Gastroesophageal sphincter (tissue), 4 donors: ENCODE data around the gene SERPINE1. TPM values are rescaled to one million over a fixed set of nuclear protein-coding genes. Genes with fewer than 3 reads are reported as not detected.
"Not testable (repeated sequence)": the region's sequence is repeated elsewhere in the genome, so short reads cannot be mapped to it uniquely, and the experiment has no call there.

Experiments
- ATAC-seq: fragments of 150-250 bp; one replicate; pipeline ENCODE4 v1.9.1; 2016; ENCODE audit warnings: mild to moderate bottlenecking, moderate library complexity
- H3K27ac ChIP-seq, 4 donors: fragments of 200-600 bp; sonication (generic) in 3 of 4; 1 replicate in 3 of 4; 2 replicates in 1 of 4; pipeline ENCODE4 v1.5.1; 2016 to 2019
- H3K27me3 ChIP-seq: fragments of 200-600 bp; sonication (generic); one replicate; pipeline ENCODE4 v1.5.1; 2019
- H3K36me3 ChIP-seq, 2 donors: fragments of 200-600 bp; sonication (generic); one replicate each; pipeline ENCODE4 v1.5.1; 2019; ENCODE audit warnings: control low read depth in 1 of 2
- H3K4me1 ChIP-seq, 3 donors: fragments of 200-600 bp; sonication (generic); 1 replicate in 2 of 3; 2 replicates in 1 of 3; pipeline ENCODE4 v1.5.1; 2016 to 2019; ENCODE audit warnings: control low read depth in 2 of 3
- H3K4me3 ChIP-seq, 2 donors: fragments of 200-600 bp; sonication (generic); one replicate each; pipeline ENCODE4 v1.5.1; 2019; ENCODE audit warnings: mild to moderate bottlenecking in 1 of 2, moderate library complexity in 1 of 2
- H3K9me3 ChIP-seq, 3 donors: fragments of 200-600 bp; sonication (generic); one replicate each; pipeline ENCODE4 v1.5.1; 2017 to 2019; ENCODE audit warnings: control low read depth in 2 of 3
- EP300 ChIP-seq: sonication (generic); formaldehyde crosslinking; IDR thresholded peaks from one replicate; pipeline ENCODE4 v1.6.1; 2017; ENCODE audit warnings: antibody characterized with exemption, mild to moderate bottlenecking
- POLR2A ChIP-seq, 2 donors: fragments of 450-650 bp; IDR thresholded peaks; one replicate each; pipeline ENCODE4 v1.6.1; 2017; ENCODE audit warnings: antibody characterized with exemption in 2 of 2, mild to moderate bottlenecking in 2 of 2, moderate library complexity in 1 of 2
- POLR2AphosphoS5 ChIP-seq: sonication (generic); formaldehyde crosslinking; IDR thresholded peaks from one replicate; pipeline ENCODE4 v1.6.1; 2017; ENCODE audit warnings: antibody characterized with exemption
- WGBS, 2 donors: methylation state at CpG; one replicate each; pipeline ENCODE4 v1.1.5; 2018; ENCODE audit warnings: low coverage in 1 of 2; 5-methylcytosine and 5-hydroxymethylcytosine counted together
- total RNA-seq, 4 donors: library from RNA; depleted of rRNA; stranded (reverse); fragments of >200 nt; gene quantifications; one replicate each; pipeline ENCODE4 v1.1.0, GENCODE V29; 2016
- TF ChIP-seq, protein P1 (sequence below), 4 experiments: fragments of 200-600 bp in 2 of 4; fragments of 450-650 bp in 2 of 4; sonication (generic) in 1 of 4; IDR thresholded peaks; one replicate each; pipeline ENCODE4 v1.5.1; 2017 to 2019; ENCODE audit warnings: antibody characterized with exemption in 4 of 4, mild to moderate bottlenecking in 2 of 4, moderate library complexity in 2 of 4

The SERPINE1 gene
- total RNA-seq, 4 donors from 2014 or later, result 5.4 to 75.3 (median 19.6) TPM

DNA sequence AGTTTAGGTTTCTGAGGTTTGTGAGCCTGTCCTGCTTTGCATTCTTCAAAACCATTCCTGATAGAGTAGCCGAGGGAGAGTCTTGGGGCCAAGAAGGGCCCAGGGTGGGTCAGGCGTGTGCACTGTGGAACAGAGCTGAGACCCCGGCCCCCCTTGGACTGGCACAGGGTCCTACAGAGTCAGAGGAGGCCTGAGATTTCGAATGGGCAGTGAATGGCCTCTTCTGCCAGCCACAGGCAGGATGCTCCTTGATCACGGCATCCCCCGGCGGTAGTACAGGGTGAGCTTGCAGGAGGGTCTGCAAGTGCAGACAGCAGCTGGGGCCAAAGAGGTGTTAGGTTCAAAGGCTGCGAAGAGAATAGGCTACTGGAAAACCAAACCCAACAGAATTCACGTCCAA lies 37.0 kb upstream of the SERPINE1 start:
- no peaks in the 10 kb centered on the region for H3K27me3 ChIP-seq
- peaks cover 0 to 58% (median 11%) of the 10 kb centered on the region in 3 donors for H3K4me1 ChIP-seq
- H3K36me3 ChIP-seq, result peaks cover 0 to 52% of the 10 kb centered on the region in 2 donors
- no peak for ATAC-seq
- no peak overlapping the region for H3K4me3 ChIP-seq
- WGBS, 2 donors, result 97 to 100% methylated on average over 2 to 5 of the region's 9 CpGs
- TF ChIP-seq, protein P1, sequence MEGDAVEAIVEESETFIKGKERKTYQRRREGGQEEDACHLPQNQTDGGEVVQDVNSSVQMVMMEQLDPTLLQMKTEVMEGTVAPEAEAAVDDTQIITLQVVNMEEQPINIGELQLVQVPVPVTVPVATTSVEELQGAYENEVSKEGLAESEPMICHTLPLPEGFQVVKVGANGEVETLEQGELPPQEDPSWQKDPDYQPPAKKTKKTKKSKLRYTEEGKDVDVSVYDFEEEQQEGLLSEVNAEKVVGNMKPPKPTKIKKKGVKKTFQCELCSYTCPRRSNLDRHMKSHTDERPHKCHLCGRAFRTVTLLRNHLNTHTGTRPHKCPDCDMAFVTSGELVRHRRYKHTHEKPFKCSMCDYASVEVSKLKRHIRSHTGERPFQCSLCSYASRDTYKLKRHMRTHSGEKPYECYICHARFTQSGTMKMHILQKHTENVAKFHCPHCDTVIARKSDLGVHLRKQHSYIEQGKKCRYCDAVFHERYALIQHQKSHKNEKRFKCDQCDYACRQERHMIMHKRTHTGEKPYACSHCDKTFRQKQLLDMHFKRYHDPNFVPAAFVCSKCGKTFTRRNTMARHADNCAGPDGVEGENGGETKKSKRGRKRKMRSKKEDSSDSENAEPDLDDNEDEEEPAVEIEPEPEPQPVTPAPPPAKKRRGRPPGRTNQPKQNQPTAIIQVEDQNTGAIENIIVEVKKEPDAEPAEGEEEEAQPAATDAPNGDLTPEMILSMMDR (IDR thresholded peaks at IDR 0.05), result no peak
- TF ChIP-seq EP300 (no peak), POLR2AphosphoS5 (no peak)
- H3K9me3 ChIP-seq, result no peaks in the 10 kb centered on the region
- no peak overlapping the region for H3K27ac ChIP-seq

DNA sequence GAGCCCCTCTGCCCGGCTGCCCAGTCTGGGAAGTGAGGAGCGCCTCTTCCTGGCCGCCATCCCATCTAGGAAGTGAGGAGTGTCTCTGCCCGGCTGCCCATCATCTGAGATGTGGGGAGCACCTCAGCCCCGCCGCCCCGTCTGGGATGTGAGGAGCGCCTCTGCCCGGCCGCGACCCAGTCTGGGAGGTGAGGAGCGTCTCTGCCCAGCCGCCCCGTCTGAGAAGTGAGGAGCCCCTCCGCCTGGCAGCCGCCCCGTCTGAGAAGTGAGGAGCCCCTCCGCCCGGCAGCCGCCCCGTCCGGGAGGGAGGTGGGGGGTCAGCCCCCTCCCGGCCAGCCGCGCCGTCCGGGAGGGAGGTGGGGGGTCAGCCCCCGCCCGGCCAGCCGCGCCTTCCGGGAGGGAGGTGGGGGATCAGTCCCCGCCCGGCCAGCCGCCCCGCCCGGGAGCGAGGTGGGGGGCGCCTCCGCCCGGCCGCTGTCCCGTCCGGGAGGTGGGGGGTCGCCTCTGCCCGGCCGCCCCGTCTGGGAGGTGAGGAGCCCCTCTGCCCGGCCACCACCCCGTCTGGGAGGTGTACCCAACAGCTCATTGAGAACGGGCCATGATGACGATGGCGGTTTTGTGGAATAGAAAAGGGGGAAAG lies 34.5 kb upstream of the SERPINE1 start:
- WGBS, 2 donors, result no CpG with 5 or more reads among the region's 53 CpGs
- ATAC-seq, H3K9me3 ChIP-seq, H3K27me3 ChIP-seq, H3K27ac ChIP-seq, H3K4me3 ChIP-seq: not testable (repeated sequence)
- Histone ChIP-seq H3K36me3 (peaks cover 0 to 45% of the 10 kb centered on the region in 2 donors), H3K4me1 (peaks cover 0 to 38% (median 0%) of the 10 kb centered on the region in 3 donors)

DNA sequence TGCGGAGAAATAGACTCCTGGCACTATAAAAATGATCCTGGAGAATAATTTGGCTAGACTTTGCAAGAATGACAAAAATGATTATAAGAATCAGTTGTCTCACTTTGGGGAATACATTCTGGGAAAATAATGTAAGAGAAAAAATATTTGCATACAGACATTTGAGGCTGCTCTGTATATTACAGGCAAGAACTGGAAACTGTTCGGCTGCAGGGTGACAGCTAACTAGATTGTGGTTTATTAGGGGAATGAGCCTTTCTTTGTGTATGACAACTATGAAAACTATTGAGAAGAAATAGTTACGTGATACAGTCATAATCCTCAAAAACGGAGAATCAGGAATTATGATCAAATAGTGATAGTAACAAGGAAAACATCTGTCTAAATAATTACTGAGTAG lies 33.0 kb upstream of the SERPINE1 start:
- H3K27me3 ChIP-seq, result no peaks in the 10 kb centered on the region
- no peaks in the 10 kb centered on the region for H3K9me3 ChIP-seq
- peaks cover 0 to 24% (median 0%) of the 10 kb centered on the region in 3 donors for H3K4me1 ChIP-seq
- peaks cover 0 to 30% of the 10 kb centered on the region in 2 donors for H3K36me3 ChIP-seq
- no peak for ATAC-seq
- TF ChIP-seq EP300 (no peak), POLR2A (IDR thresholded peaks at IDR 0.05) (no peak), POLR2AphosphoS5 (no peak)
- TF ChIP-seq, protein P1 (IDR thresholded peaks at IDR 0.05), result no peak
- H3K4me3 ChIP-seq, result no peak overlapping the region
- H3K27ac ChIP-seq, result no peak overlapping the region
- WGBS, 2 donors, result 33 to 56% methylated on average over 4 of the region's 4 CpGs

DNA sequence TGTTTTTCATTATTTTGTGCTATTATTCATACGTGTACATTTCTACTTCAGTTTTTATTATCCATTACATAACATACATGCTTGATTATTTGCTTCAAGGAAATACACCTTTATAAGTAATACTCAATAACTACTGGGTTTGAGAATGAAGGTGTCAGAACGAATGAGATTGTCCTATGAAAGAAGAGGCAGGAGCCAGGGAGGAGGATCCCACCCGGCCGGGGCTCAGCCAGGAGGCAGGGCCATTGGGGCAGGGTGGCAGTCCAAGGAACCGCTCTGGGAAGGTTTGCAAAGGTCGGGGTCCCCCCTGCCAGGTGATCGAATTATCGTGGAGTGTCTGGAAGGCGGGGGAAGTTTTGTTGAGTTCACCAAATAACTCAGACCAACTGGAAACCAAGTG lies 32.5 kb upstream of the SERPINE1 start:
- 50 to 55% methylated on average over 2 to 9 of the region's 9 CpGs for WGBS, 2 donors
- no peaks in the 10 kb centered on the region for H3K27me3 ChIP-seq
- H3K4me1 ChIP-seq, result peaks cover 0 to 24% (median under 1%) of the 10 kb centered on the region in 3 donors
- H3K36me3 ChIP-seq, result peaks cover 0 to 25% of the 10 kb centered on the region in 2 donors
- ATAC-seq, result no peak
- no peak overlapping the region for H3K4me3 ChIP-seq
- TF ChIP-seq, protein P1 (IDR thresholded peaks at IDR 0.05), result no peak
- TF ChIP-seq EP300 (no peak), POLR2AphosphoS5 (no peak), POLR2A (IDR thresholded peaks at IDR 0.05) (no peak)
- no peaks in the 10 kb centered on the region for H3K9me3 ChIP-seq
- H3K27ac ChIP-seq, result peak overlapping the region in 1 of 4 donors; percentile 35

DNA sequence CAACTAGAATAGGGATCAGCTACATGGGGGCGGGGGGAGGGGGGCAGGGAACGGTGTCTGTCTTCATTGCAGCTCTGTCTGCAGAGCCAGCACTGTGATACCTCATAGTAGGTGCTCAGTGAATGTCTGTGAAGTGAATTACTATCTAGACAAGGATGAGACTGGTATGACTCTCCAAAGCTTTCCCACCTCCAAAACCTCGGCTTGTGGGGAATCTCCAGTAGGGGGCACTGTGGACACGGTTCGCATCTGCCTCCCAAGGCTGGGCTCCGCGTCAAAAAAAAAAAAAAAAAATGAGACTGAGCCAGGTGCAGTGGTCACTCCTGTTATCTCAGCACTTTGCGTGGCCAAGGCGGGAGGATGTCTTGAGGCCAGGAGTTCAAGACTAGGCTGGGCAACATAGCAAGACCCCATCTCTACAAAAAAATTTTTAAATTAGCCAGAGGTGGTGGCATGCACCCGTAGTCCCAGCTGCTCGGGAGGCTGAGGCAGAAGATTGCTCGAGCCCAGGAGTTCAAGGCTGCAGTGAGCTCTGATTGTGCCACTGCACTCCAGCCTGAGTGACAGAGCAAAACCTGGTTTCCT lies 32.0 kb upstream of the SERPINE1 start:
- Histone ChIP-seq H3K4me3 (no peak overlapping the region), H3K9me3 (no peaks in the 10 kb centered on the region), H3K27me3 (no peaks in the 10 kb centered on the region), H3K4me1 (peaks cover 0 to 24% (median 6%) of the 10 kb centered on the region in 3 donors), H3K36me3 (peaks cover 0 to 20% of the 10 kb centered on the region in 2 donors), H3K27ac (peak overlapping the region in 1 of 4 donors; percentile 35)
- no peak for TF ChIP-seq POLR2A (IDR thresholded peaks at IDR 0.05)
- TF ChIP-seq EP300, result no peak
- TF ChIP-seq POLR2AphosphoS5, result no peak
- TF ChIP-seq, protein P1 (IDR thresholded peaks at IDR 0.05), result peak in 3 of 4 experiments; percentile 45 to 72 (median 54)
- peak; percentile 52 for ATAC-seq
- WGBS, 2 donors, result 20 to 28% methylated on average over 7 to 11 of the region's 12 CpGs
